Testis (tissue), 3 donors: ENCODE results near the gene GPC6. TPM values are rescaled to one million over a fixed set of nuclear protein-coding genes. Genes with fewer than 3 reads are reported as not detected.

Source experiments
- DNase-seq: peaks from one replicate; pipeline ENCODE4 v3.0.0-alpha.2; 2019
- H3K27ac ChIP-seq, 2 donors: fragments of 200-600 bp; sonication (generic); one replicate each; pipeline ENCODE4 v1.5.1; 2019
- H3K27me3 ChIP-seq: fragments of 200-600 bp; sonication (generic); one replicate; pipeline ENCODE4 v1.5.1; 2019
- H3K36me3 ChIP-seq: fragments of 200-600 bp; sonication (generic); one replicate; pipeline ENCODE4 v1.5.1; 2017; ENCODE audit warnings: low read depth; ENCODE audit errors: missing control alignments
- H3K4me1 ChIP-seq: fragments of 200-600 bp; sonication (generic); one replicate; pipeline ENCODE4 v1.5.1; 2019
- H3K4me3 ChIP-seq, 2 donors: fragments of 200-600 bp; sonication (generic); one replicate each; pipeline ENCODE4 v1.5.1; 2017 to 2019
- H3K9me3 ChIP-seq: fragments of 200-600 bp; sonication (generic); one replicate; pipeline ENCODE4 v1.5.1; 2017
- POLR2A ChIP-seq: fragments of 450-650 bp; IDR thresholded peaks from one replicate; pipeline ENCODE4 v1.6.1; 2017; ENCODE audit warnings: antibody characterized with exemption, mild to moderate bottlenecking, moderate library complexity
- WGBS, 2 donors: methylation state at CpG; one replicate each; pipeline ENCODE4 v1.1.5; 2018; 5-methylcytosine and 5-hydroxymethylcytosine counted together
- intact Hi-C: fragments of 100-400 bp; cut with DNase I; formaldehyde crosslinking; loops from one replicate; pipeline ENCODE4 v1.15.1; 2023; ENCODE audit warnings: low total_unique reads
- polyA plus RNA-seq: library from polyadenylated mRNA; stranded (reverse); fragments of 350-450 nt; fragmentation: Illumina TruSeq; extraction: RNeasy Lipid Tissue Mini Kit (QIAGEN cat#74804); gene quantifications from one replicate; pipeline ENCODE4 v1.2.3, GENCODE V29; 2014; ENCODE audit warnings: low read depth, low replicate concordance; ENCODE audit not compliant: insufficient read depth
- total RNA-seq, 2 donors: library from RNA; depleted of rRNA; stranded (reverse); fragments of >200 nt; gene quantifications; one replicate each; pipeline ENCODE4 v1.2.3, GENCODE V29; 2016
- TF ChIP-seq, protein P1 (sequence below), 3 experiments: fragments of 450-650 bp in 2 of 3; fragments of 200-600 bp in 1 of 3; sonication (generic) in 1 of 3; IDR thresholded peaks; one replicate each; pipeline ENCODE4 v1.5.1; 2016 to 2019; ENCODE audit warnings: antibody characterized with exemption in 3 of 3, mild to moderate bottlenecking in 2 of 3, moderate library complexity in 1 of 3

The GPC6 gene
- total and polyA plus RNA-seq, 3 donors from 2014 or later: 2.2 to 6.9 (median 4.3) TPM

DNA sequence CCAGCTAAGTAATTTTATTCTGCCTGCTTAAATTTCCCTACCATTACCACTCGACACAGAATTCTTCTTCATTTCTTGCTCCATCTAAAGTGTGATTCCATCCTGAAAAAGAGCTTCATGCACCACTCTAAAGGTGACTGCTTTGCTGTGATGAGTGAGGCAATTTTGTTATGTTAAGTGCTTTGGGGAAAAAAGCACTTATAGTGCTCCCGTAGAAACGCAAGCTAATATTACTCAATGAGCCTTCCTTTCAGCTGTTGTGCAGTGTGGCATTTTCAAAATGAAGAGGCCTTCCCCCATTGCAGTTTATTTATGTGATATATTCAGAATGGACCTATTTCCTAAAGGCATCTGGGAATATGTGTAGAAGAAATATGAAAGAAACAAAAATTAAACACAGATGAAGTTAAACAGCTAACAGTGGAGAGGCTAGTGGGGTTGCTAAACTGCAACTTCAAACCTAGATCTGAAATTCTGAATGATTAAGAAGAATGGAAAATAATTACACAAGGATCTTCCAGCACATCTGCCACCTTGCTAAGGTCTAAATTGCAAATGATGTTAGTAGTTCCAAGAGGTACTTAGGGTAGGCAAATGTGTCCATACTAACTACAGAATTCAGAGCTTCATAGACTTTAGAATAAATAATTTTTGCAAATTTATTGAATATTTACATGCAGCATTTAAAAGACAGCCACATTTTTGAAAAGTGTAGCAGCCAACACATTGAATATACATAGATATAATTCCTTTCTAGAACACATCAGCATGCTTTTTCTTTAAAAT lies 1041.2 kb downstream of the GPC6 start:
- 93 to 97% methylated on average over 3 of the region's 3 CpGs for WGBS, 2 donors
- no peak for DNase-seq
- Histone ChIP-seq H3K27ac (no peak overlapping the region), H3K9me3 (no peaks in the 10 kb centered on the region), H3K4me3 (no peak overlapping the region), H3K4me1 (no peaks in the 10 kb centered on the region), H3K27me3 (no peaks in the 10 kb centered on the region), H3K36me3 (no peaks in the 10 kb centered on the region)
- intact Hi-C loops: no loop called here
- TF ChIP-seq POLR2A: no peak
- TF ChIP-seq, protein P1, sequence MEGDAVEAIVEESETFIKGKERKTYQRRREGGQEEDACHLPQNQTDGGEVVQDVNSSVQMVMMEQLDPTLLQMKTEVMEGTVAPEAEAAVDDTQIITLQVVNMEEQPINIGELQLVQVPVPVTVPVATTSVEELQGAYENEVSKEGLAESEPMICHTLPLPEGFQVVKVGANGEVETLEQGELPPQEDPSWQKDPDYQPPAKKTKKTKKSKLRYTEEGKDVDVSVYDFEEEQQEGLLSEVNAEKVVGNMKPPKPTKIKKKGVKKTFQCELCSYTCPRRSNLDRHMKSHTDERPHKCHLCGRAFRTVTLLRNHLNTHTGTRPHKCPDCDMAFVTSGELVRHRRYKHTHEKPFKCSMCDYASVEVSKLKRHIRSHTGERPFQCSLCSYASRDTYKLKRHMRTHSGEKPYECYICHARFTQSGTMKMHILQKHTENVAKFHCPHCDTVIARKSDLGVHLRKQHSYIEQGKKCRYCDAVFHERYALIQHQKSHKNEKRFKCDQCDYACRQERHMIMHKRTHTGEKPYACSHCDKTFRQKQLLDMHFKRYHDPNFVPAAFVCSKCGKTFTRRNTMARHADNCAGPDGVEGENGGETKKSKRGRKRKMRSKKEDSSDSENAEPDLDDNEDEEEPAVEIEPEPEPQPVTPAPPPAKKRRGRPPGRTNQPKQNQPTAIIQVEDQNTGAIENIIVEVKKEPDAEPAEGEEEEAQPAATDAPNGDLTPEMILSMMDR (IDR thresholded peaks at IDR 0.05): no peak

DNA sequence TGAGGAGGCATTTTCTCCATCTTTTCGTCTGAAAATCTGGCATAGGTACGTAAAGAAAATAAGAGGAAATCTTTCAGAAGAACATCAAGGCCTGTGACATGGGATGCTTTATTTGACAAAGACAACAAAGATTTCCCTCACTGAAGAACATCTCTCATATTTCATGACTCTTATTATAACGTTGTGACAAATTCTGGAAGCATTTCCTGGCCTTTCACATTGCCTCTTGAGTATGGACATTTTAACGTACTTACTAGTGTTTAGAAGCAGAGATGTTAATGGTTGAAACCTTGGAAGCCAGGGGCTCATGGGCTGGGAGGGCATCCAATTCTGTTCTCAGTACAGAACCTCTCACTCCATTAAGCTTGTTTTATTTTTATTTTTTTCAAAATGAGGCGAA lies 1042.1 kb downstream of the GPC6 start:
- H3K27me3 ChIP-seq: no peaks in the 10 kb centered on the region
- no peaks in the 10 kb centered on the region for H3K4me1 ChIP-seq
- H3K27ac ChIP-seq: no peak overlapping the region
- no peaks in the 10 kb centered on the region for H3K36me3 ChIP-seq
- no peak for TF ChIP-seq POLR2A
- TF ChIP-seq, protein P1 (IDR thresholded peaks at IDR 0.05): no peak
- DNase-seq: no peak
- intact Hi-C loops: no loop called here
- H3K9me3 ChIP-seq: no peaks in the 10 kb centered on the region
- WGBS, 2 donors: 74 to 89% methylated on average over 5 of the region's 5 CpGs
- no peak overlapping the region for H3K4me3 ChIP-seq

DNA sequence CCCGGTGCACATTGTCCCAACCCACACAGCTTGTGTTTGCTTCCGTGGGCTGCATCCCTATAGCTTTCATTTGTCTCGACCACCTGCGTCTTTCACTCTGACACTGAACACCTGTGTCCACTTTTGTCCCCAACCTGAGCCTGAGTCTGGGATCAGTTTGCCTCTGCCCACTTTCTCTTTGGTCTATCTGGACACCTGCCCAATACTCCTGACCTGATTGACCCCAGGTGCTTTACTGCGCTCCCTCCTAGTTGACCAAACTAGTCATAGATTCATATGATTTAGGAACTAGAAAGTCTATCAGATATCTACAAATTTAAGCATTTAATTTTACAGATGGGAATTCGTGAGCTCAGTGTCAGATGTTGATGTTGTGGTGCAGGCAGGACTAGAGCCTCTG lies 1043.0 kb downstream of the GPC6 start:
- H3K4me1 ChIP-seq: no peaks in the 10 kb centered on the region
- no peak for TF ChIP-seq POLR2A
- TF ChIP-seq, protein P1 (IDR thresholded peaks at IDR 0.05): no peak
- intact Hi-C loops: no loop called here
- no peaks in the 10 kb centered on the region for H3K9me3 ChIP-seq
- no peak overlapping the region for H3K4me3 ChIP-seq
- H3K27ac ChIP-seq: no peak overlapping the region
- H3K27me3 ChIP-seq: no peaks in the 10 kb centered on the region
- no peaks in the 10 kb centered on the region for H3K36me3 ChIP-seq
- 73 to 77% methylated on average over 6 of the region's 6 CpGs for WGBS, 2 donors
- DNase-seq: no peak

DNA sequence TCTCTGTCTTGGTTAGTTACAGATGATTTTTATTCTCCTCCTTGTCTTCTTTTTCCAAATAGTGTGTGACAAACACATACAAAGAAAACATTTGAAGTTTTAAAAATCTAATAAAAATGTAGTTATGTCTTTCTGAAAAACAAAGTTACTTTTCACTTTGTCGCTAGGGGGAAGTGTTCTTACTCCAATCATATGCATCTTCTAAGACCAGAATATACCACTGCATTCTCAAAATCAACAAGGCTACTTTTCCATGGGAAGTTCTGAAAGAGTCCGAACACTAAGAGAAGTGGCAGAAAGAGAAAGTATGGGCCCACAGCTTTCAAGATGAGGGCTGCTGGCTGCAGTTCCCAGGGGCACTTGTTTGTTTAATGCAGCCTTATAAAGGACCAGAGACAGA lies 1043.9 kb downstream of the GPC6 start:
- no peak for DNase-seq

More for the DNA sequence above, 1043.9 kb downstream of the GPC6 start:
- WGBS, 2 donors: 92% methylated on average over 2 of the region's 2 CpGs
- Histone ChIP-seq H3K27me3 (no peaks in the 10 kb centered on the region), H3K4me1 (no peaks in the 10 kb centered on the region), H3K9me3 (no peaks in the 10 kb centered on the region), H3K36me3 (no peaks in the 10 kb centered on the region), H3K4me3 (no peak overlapping the region), H3K27ac (no peak overlapping the region)
- intact Hi-C loops: no loop called here
- TF ChIP-seq, protein P1 (IDR thresholded peaks at IDR 0.05): no peak
- TF ChIP-seq POLR2A: no peak
